Body of pancreas (tissue), 4 donors: ENCODE measurements around the gene CTDSPL. TPM values are rescaled to one million over a fixed set of nuclear protein-coding genes. Genes with fewer than 3 reads are reported as not detected.

Experiments used
- ATAC-seq: fragments of 150-250 bp; one replicate; pipeline ENCODE4 v1.9.1; 2016
- DNase-seq, 4 donors: peaks; one replicate each; pipeline ENCODE4 v3.0.0-alpha.2; 2019
- H3K27ac ChIP-seq, 4 donors: fragments of 200-600 bp; sonication (generic); 1 replicate in 3 of 4; 2 replicates in 1 of 4; pipeline versions ENCODE4 v1.5.1 to v1.6.1; 2016 to 2019; ENCODE audit warnings: mild to moderate bottlenecking in 1 of 4, mixed read lengths in 1 of 4, moderate library complexity in 1 of 4
- H3K27me3 ChIP-seq, 2 donors: fragments of 200-600 bp; sonication (generic); one replicate each; pipeline ENCODE4 v1.6.0; 2016; ENCODE audit warnings: mild to moderate bottlenecking in 1 of 2
- H3K36me3 ChIP-seq, 2 donors: fragments of 200-600 bp; sonication (generic); replicated peaks in 1 of 2; 2 replicates each; pipeline ENCODE4 v1.5.1; 2016; ENCODE audit warnings: low read depth in 2 of 2; ENCODE audit not compliant: insufficient read depth in 1 of 2
- H3K4me1 ChIP-seq: fragments of 200-600 bp; sonication (generic); one replicate; pipeline ENCODE4 v1.6.0; 2016
- H3K4me3 ChIP-seq, 2 donors: fragments of 200-600 bp; sonication (generic); 1 replicate in 1 of 2; 2 replicates in 1 of 2; pipeline ENCODE4 v1.5.1; 2016 to 2019
- H3K9me3 ChIP-seq, 3 donors: fragments of 200-600 bp; sonication (generic); 1 replicate in 2 of 3; 2 replicates in 1 of 3; pipeline ENCODE4 v1.5.1; 2016
- POLR2A ChIP-seq, 3 donors: fragments of 450-650 bp; IDR thresholded peaks; one replicate each; pipeline ENCODE4 v1.6.1; 2016; ENCODE audit warnings: antibody characterized with exemption in 3 of 3, mild to moderate bottlenecking in 2 of 3
- WGBS, 2 donors: methylation state at CpG; one replicate each; pipeline ENCODE4 v1.1.5; 2017; 5-methylcytosine and 5-hydroxymethylcytosine counted together
- intact Hi-C: fragments of 100-400 bp; cut with DNase I; formaldehyde crosslinking; loops from one replicate; pipeline ENCODE4 v1.15.1; 2023
- total RNA-seq, 2 donors: library from RNA; depleted of rRNA; stranded (reverse); fragments of >200 nt; gene quantifications; one replicate each; pipeline ENCODE4 v1.1.0, GENCODE V29; 2016
- TF ChIP-seq, protein P1 (sequence below), 7 experiments: fragments of 450-650 bp in 4 of 7; fragments of 200-600 bp in 3 of 7; sonication (generic) in 3 of 7; IDR thresholded peaks; one replicate each; pipeline ENCODE4 v1.5.1; 2016 to 2019; ENCODE audit warnings: antibody characterized with exemption in 7 of 7

The CTDSPL gene
- total RNA-seq, 2 donors from 2014 or later: 23.6 to 25.4 TPM

DNA sequence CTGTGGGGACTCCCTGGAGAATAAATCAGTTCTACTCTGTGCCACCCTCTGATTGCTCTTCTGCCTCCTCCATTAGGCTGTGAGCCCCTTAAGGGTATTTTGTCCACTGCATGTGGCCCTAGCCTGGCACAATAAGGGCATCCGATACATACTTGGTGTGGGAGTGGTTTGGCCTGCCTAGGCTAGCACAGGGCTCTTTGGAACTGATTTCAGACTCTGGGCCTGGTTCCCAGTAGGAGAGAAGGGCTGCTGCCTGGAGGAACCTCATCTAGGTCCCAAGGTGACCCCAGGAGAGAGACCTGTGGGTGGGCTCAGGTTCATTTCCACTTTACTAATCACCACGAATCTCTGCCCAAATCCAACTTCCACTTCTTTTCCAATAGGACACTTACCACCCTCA lies 5.3 kb upstream of the CTDSPL start:
- WGBS, 2 donors: 48 to 53% methylated on average over 2 of the region's 2 CpGs

DNA sequence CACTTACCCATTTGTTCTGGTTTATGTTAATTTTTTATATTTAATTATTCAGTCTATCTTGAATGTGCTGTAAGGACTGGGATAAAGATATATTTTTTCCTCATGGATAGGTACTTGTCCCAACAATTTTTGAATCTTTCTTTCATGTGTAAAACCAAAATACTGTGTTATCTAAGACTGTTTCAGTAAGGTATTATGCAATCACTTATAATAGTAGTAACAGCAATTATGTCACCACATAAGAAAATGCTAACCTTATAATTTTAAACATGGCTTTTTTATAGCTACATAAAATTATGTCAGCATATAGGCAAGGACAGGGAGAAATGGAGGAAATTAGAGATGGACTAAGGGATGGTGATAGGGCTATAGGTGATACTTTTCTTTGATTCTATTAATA lies 2.9 kb upstream of the CTDSPL start:
- Histone ChIP-seq H3K4me3 (no peak overlapping the region), H3K9me3 (no peaks in the 10 kb centered on the region), H3K27me3 (no peaks in the 10 kb centered on the region), H3K27ac (no peak overlapping the region), H3K36me3 (no peaks in the 10 kb centered on the region), H3K4me1 (peaks cover 24% of the 10 kb centered on the region)
- intact Hi-C loops: loop anchor here (5.0 kb wide), 1 partner anchor 109 kb away; no protein-coding TSS in a partner anchor
- TF ChIP-seq POLR2A (IDR thresholded peaks at IDR 0.05): no peak
- TF ChIP-seq, protein P1, sequence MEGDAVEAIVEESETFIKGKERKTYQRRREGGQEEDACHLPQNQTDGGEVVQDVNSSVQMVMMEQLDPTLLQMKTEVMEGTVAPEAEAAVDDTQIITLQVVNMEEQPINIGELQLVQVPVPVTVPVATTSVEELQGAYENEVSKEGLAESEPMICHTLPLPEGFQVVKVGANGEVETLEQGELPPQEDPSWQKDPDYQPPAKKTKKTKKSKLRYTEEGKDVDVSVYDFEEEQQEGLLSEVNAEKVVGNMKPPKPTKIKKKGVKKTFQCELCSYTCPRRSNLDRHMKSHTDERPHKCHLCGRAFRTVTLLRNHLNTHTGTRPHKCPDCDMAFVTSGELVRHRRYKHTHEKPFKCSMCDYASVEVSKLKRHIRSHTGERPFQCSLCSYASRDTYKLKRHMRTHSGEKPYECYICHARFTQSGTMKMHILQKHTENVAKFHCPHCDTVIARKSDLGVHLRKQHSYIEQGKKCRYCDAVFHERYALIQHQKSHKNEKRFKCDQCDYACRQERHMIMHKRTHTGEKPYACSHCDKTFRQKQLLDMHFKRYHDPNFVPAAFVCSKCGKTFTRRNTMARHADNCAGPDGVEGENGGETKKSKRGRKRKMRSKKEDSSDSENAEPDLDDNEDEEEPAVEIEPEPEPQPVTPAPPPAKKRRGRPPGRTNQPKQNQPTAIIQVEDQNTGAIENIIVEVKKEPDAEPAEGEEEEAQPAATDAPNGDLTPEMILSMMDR (IDR thresholded peaks at IDR 0.05): no peak
- DNase-seq (no peak), ATAC-seq (no peak)

More for the DNA sequence above, 5.3 kb upstream of the CTDSPL start:
- H3K4me3 ChIP-seq: no peak overlapping the region
- no peaks in the 10 kb centered on the region for H3K9me3 ChIP-seq
- ATAC-seq (no peak), DNase-seq (no peak)
- H3K27me3 ChIP-seq: no peaks in the 10 kb centered on the region
- no peaks in the 10 kb centered on the region for H3K36me3 ChIP-seq
- no peak overlapping the region for H3K27ac ChIP-seq
- intact Hi-C loops: loop anchor here (5.0 kb wide), 1 partner anchor 111 kb away; no protein-coding TSS in a partner anchor
- no peak for TF ChIP-seq POLR2A (IDR thresholded peaks at IDR 0.05)
- TF ChIP-seq, protein P1 (IDR thresholded peaks at IDR 0.05): no peak
- H3K4me1 ChIP-seq: peaks cover 16% of the 10 kb centered on the region

DNA sequence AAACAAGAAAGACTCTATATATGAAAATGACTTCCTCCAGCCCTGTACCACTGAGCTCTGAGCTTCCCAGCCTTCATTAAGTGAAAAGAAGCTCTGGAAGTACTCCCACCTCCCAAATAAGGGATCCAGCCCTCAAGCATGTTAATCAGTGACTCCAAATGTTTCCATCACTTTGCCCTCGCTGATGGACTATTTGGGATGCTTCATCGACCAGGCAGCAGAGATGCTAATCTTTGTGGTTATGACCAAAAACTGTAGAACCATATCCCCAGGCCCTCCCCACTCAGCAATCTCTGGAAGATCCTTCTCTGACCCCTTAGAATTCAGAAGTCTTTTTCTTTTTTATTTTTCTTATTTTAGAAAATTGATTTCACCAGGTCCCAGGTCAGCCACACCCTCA lies 2.3 kb upstream of the CTDSPL start:
- WGBS, 2 donors: 71 to 75% methylated on average over 2 of the region's 2 CpGs
- H3K4me3 ChIP-seq: no peak overlapping the region
- intact Hi-C loops: loop anchor here (5.0 kb wide), 1 partner anchor 108 kb away; no protein-coding TSS in a partner anchor
- TF ChIP-seq, protein P1 (IDR thresholded peaks at IDR 0.05): no peak
- no peak for TF ChIP-seq POLR2A (IDR thresholded peaks at IDR 0.05)
- peaks cover 30% of the 10 kb centered on the region for H3K4me1 ChIP-seq
- H3K27ac ChIP-seq: no peak overlapping the region
- DNase-seq: no peak
- no peaks in the 10 kb centered on the region for H3K27me3 ChIP-seq
- ATAC-seq: no peak
- H3K9me3 ChIP-seq: no peaks in the 10 kb centered on the region
- no peaks in the 10 kb centered on the region for H3K36me3 ChIP-seq

DNA sequence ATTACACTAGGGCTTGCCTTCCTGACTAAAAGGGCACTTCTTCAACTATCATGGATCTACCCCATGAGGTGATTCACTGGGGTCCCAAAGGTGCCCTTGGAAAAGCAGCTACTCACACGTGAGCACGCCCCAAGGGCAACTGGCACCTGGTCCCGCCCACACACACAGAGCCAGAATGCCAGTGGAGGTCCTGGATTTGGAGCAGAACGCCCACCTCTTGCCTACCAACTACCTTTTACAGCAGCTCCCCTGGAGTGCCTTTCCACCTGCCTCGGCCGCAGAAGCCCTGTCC lies 1.8 kb upstream of the CTDSPL start:
- TF ChIP-seq, protein P1 (IDR thresholded peaks at IDR 0.05): no peak
- no peak for TF ChIP-seq POLR2A (IDR thresholded peaks at IDR 0.05)
- no peaks in the 10 kb centered on the region for H3K27me3 ChIP-seq
- DNase-seq (peak in 1 of 4 donors; percentile 19), ATAC-seq (no peak)
- H3K4me3 ChIP-seq: no peak overlapping the region
- WGBS, 2 donors: 88 to 91% methylated on average over 4 to 6 of the region's 6 CpGs
- intact Hi-C loops: loop anchor here (5.0 kb wide), 1 partner anchor 107 kb away; no protein-coding TSS in a partner anchor
- peaks cover 30% of the 10 kb centered on the region for H3K4me1 ChIP-seq
- H3K36me3 ChIP-seq: no peaks in the 10 kb centered on the region
- H3K9me3 ChIP-seq: no peaks in the 10 kb centered on the region
- H3K27ac ChIP-seq: peak overlapping the region; percentile 18 to 77 (median 53)

- intact Hi-C loops: no loop called here
- Histone ChIP-seq H3K27me3 (no peaks in the 10 kb centered on the region), H3K4me3 (peak overlapping the region; percentile 0 to 34), H3K4me1 (peaks cover 35% of the 10 kb centered on the region), H3K9me3 (no peaks in the 10 kb centered on the region), H3K36me3 (no peaks in the 10 kb centered on the region), H3K27ac (peak overlapping the region; percentile 57 to 81 (median 71))
- peak; percentile 11 for ATAC-seq
- 12 to 28% methylated on average over 11 to 38 of the region's 38 CpGs for WGBS, 2 donors
- TF ChIP-seq POLR2A (IDR thresholded peaks at IDR 0.05): peak in 1 of 3 donors; percentile 20
- TF ChIP-seq, protein P1 (IDR thresholded peaks at IDR 0.05): no peak
- DNase-seq: peak; percentile 27 to 45 (median 41)
Measured at GRCh38 chr3:37862219-37862902, 681 bp downstream of the CTDSPL start.
